B cell (primary cell): ENCODE measurements around the gene FSIP1. TPM values are rescaled to one million over a fixed set of nuclear protein-coding genes. Genes with fewer than 3 reads are reported as not detected.

ENCODE experiments used
- ATAC-seq: fragments of 200-7000 bp; cut with Tn5 transposase; one replicate; pipeline ENCODE4 v1.10.0; 2021; ENCODE audit warnings: low read depth, mild to moderate bottlenecking, moderate number of reproducible peaks, moderate library complexity
- CTCF ChIA-PET: fragments of 350-600 bp; sonication (Branson Sonifier 250); formaldehyde crosslinking; loops from one replicate; lab custom pipeline; 2021; ENCODE audit warnings: antibody characterized with exemption, inconsistent platforms; lab: Charles Lee
- POLR2A ChIA-PET: fragments of 350-600 bp; sonication (Branson Sonifier 250); formaldehyde crosslinking; loops from one replicate; lab custom pipeline; 2021; ENCODE audit warnings: antibody characterized with exemption; lab: Charles Lee
- DNase-seq: peaks from one replicate; pipeline ENCODE4 v3.0.0; 2013
- H2AFZ ChIP-seq: 2 replicates; pipeline ENCODE4 v1.6.1; 2012; ENCODE audit warnings: mild to moderate bottlenecking, low read depth, low read length; ENCODE audit not compliant: insufficient read depth, poor library complexity, severe bottlenecking
- H3K27ac ChIP-seq, 2 donors: 1 replicate in 1 of 2; 2 replicates in 1 of 2; pipeline ENCODE4 v1.5.1; 2012 to 2013; ENCODE audit warnings: low read length in 2 of 2, mild to moderate bottlenecking in 2 of 2, moderate library complexity in 1 of 2
- H3K27me3 ChIP-seq, 4 experiments: fragments of 200-600 bp in 1 of 4; sonication (generic) in 1 of 4; replicated peaks in 1 of 4; 1 replicate in 2 of 4; 2 replicates in 2 of 4; pipeline versions ENCODE4 v1.6.1 to v1.7.0; 2013 to 2016; ENCODE audit warnings: low read length in 3 of 4, mild to moderate bottlenecking in 2 of 4, mixed read lengths in 1 of 4, moderate library complexity in 1 of 4; ENCODE audit not compliant: insufficient read depth in 4 of 4, control insufficient read depth in 3 of 4; ENCODE audit errors: control extremely low read depth in 1 of 4
- H3K36me3 ChIP-seq, 2 experiments: replicated peaks in 1 of 2; 1 replicate in 1 of 2; 2 replicates in 1 of 2; pipeline versions ENCODE4 v1.6.1 to v1.7.1; 2013; ENCODE audit warnings: low read length in 1 of 2; ENCODE audit not compliant: insufficient read depth in 2 of 2, control insufficient read depth in 1 of 2; ENCODE audit errors: control extremely low read depth in 1 of 2, extremely low read depth in 1 of 2
- H3K4me1 ChIP-seq, 2 donors: fragments of 200-600 bp in 1 of 2; sonication (generic) in 1 of 2; 1 replicate in 1 of 2; 2 replicates in 1 of 2; pipeline versions ENCODE4 v1.5.1 to v1.6.1; 2013 to 2017; ENCODE audit warnings: low read length in 2 of 2; ENCODE audit not compliant: control insufficient read depth in 2 of 2, insufficient read depth in 2 of 2
- H3K4me2 ChIP-seq: replicated peaks from 2 replicates; pipeline ENCODE3; 2012; ENCODE audit warnings: mild to moderate bottlenecking, low read depth, low read length; ENCODE audit not compliant: poor library complexity, severe bottlenecking
- H3K4me3 ChIP-seq, 5 experiments: fragments of 200-600 bp in 1 of 5; sonication (generic) in 1 of 5; 1 replicate in 3 of 5; 2 replicates in 2 of 5; pipeline versions ENCODE4 v1.5.1 to v1.7.0; 2011 to 2016; ENCODE audit warnings: low read length in 4 of 5, mild to moderate bottlenecking in 4 of 5, low read depth in 2 of 5, control low read depth in 1 of 5, moderate library complexity in 1 of 5; ENCODE audit not compliant: insufficient read depth in 1 of 5; ENCODE audit errors: control extremely low read depth in 1 of 5, extremely low read depth in 1 of 5
- H3K79me2 ChIP-seq: fragments of 200-600 bp; sonication (generic); one replicate; pipeline ENCODE4 v1.6.0; 2016; ENCODE audit warnings: low read length; ENCODE audit not compliant: control insufficient read depth, insufficient read depth
- H3K9ac ChIP-seq: fragments of 200-600 bp; sonication (generic); 2 replicates; pipeline ENCODE4 v1.6.1; 2017; ENCODE audit warnings: mild to moderate bottlenecking, low read length, moderate library complexity
- H3K9me3 ChIP-seq, 3 donors: one replicate each; pipeline versions ENCODE4 v1.6.1 to v1.7.1; 2013; ENCODE audit warnings: low read length in 2 of 3; ENCODE audit not compliant: control insufficient read depth in 2 of 3, insufficient read depth in 1 of 3; ENCODE audit errors: control extremely low read depth in 1 of 3
- H4K20me1 ChIP-seq: 2 replicates; pipeline ENCODE4 v1.6.0; 2012; ENCODE audit warnings: mild to moderate bottlenecking, low read length; ENCODE audit not compliant: insufficient read depth, control insufficient read depth, poor library complexity, severe bottlenecking
- H3K27ac Mint-ChIP-seq: one replicate; pipeline ENCODE4 v1.8.0; 2021; ENCODE audit warnings: mixed read lengths
- H3K27me3 Mint-ChIP-seq: one replicate; pipeline ENCODE4 v1.8.0; 2021; ENCODE audit warnings: mixed read lengths
- H3K4me1 Mint-ChIP-seq: one replicate; pipeline ENCODE4 v1.8.0; 2021; ENCODE audit warnings: mixed read lengths
- H3K4me3 Mint-ChIP-seq: one replicate; pipeline ENCODE4 v1.8.0; 2021; ENCODE audit warnings: mixed read lengths
- H3K9me3 Mint-ChIP-seq: one replicate; pipeline ENCODE4 v1.8.0; 2022; ENCODE audit warnings: mixed read lengths; ENCODE audit not compliant: insufficient read depth
- CTCF ChIP-seq: fragments of 200-600 bp; IDR thresholded peaks from one replicate; pipeline ENCODE4 v1.8.0; 2022; ENCODE audit warnings: antibody characterized with exemption, mild to moderate bottlenecking
- EZH2 ChIP-seq: IDR thresholded peaks from 2 replicates; pipeline ENCODE4 v1.6.1; 2012; ENCODE audit warnings: borderline replicate concordance, low read depth, mild to moderate bottlenecking, moderate library complexity, low read length; ENCODE audit not compliant: insufficient read depth, poor library complexity, severe bottlenecking
- WGBS: methylation state at CpG from one replicate; pipeline ENCODE4 v1.1.5; 2013; ENCODE audit warnings: missing lambda C conversion rate; ENCODE audit not compliant: insufficient coverage; 5-methylcytosine and 5-hydroxymethylcytosine counted together
- intact Hi-C: fragments of 100-400 bp; cut with micrococcal nuclease; formaldehyde crosslinking; loops from one replicate; pipeline ENCODE4 v1.10.0; 2022
- polyA plus RNA-seq: library from polyadenylated mRNA; depleted of rRNA; stranded (reverse); fragments of >200 nt; gene quantifications from 2 replicates; pipeline ENCODE4 v1.2.3, GENCODE V29; 2012
- total RNA-seq, 2 donors: library from RNA; stranded (reverse); fragments of 120-200 nt in 1 of 2; gene quantifications; 1 replicate in 1 of 2; 2 replicates in 1 of 2; pipeline versions ENCODE4 v1.2.3 to v1.2.4, GENCODE V29; 2013 to 2022

Gene FSIP1
- total and polyA plus RNA-seq, 2 donors (not counting 1 experiment from before 2014, with no cell fraction given): 0.19 to 0.49 TPM

GRCh38 chr15:39602143-39602542 is 180.5 kb downstream of the FSIP1 start:
- no peak for ATAC-seq
- H3K4me1 ChIP-seq: no peaks in the 10 kb centered on the region
- H3K4me3 ChIP-seq: no peak overlapping the region
- H3K36me3 ChIP-seq: no peaks in the 10 kb centered on the region
- no peak overlapping the region for H3K9ac ChIP-seq
- CTCF ChIA-PET: no interaction called here
- no peaks in the 10 kb centered on the region for H4K20me1 ChIP-seq
- H3K27me3 ChIP-seq: peaks cover 0 to 2% (median 0%) of the 10 kb centered on the region in 4 experiments
- peaks cover 0 to 3% (median 0%) of the 10 kb centered on the region in 3 donors for H3K9me3 ChIP-seq
- H3K4me2 ChIP-seq: no peak overlapping the region
- no peaks in the 10 kb centered on the region for H3K9me3 Mint-ChIP-seq
- intact Hi-C loops: no loop called here
- H3K4me1 Mint-ChIP-seq: no peaks in the 10 kb centered on the region
- no peak overlapping the region for H2AFZ ChIP-seq
- no peak for TF ChIP-seq CTCF
- no peak for TF ChIP-seq EZH2
- H3K27me3 Mint-ChIP-seq: peaks cover 20% of the 10 kb centered on the region
- H3K27ac ChIP-seq: no peak overlapping the region
- H3K79me2 ChIP-seq: no peaks in the 10 kb centered on the region
- no peak overlapping the region for H3K4me3 Mint-ChIP-seq
- 76% methylated on average over 4 of the region's 5 CpGs for WGBS
- POLR2A ChIA-PET: no interaction called here
- no peak for DNase-seq
- no peak overlapping the region for H3K27ac Mint-ChIP-seq

GRCh38 chr15:39599871-39600270 is 182.8 kb downstream of the FSIP1 start:
- Histone ChIP-seq H3K9me3 (no peaks in the 10 kb centered on the region), H3K36me3 (no peaks in the 10 kb centered on the region), H3K9ac (no peak overlapping the region), H3K4me1 (no peaks in the 10 kb centered on the region), H3K27ac (no peak overlapping the region), H3K4me3 (no peak overlapping the region), H4K20me1 (no peaks in the 10 kb centered on the region), H2AFZ (no peak overlapping the region), H3K4me2 (no peak overlapping the region), H3K27me3 (no peaks in the 10 kb centered on the region), H3K79me2 (no peaks in the 10 kb centered on the region)
- Mint-ChIP-seq H3K4me1 (no peaks in the 10 kb centered on the region), H3K27ac (no peak overlapping the region), H3K27me3 (peaks cover 12% of the 10 kb centered on the region), H3K4me3 (no peak overlapping the region), H3K9me3 (no peaks in the 10 kb centered on the region)
- DNase-seq (no peak), ATAC-seq (no peak)
- TF ChIP-seq EZH2 (no peak), CTCF (no peak)
- CTCF ChIA-PET: no interaction called here
- POLR2A ChIA-PET: no interaction called here
- intact Hi-C loops: no loop called here
- 71% methylated on average over 1 of the region's 2 CpGs for WGBS
